Mucosa of stomach (tissue), 1 donor: ENCODE measurements around the gene PITX1.
"Not testable (repeated sequence)": the region's sequence is repeated elsewhere in the genome, so short reads cannot be mapped to it uniquely, and the experiment has no call there.

Experiments used
- H3K27me3 ChIP-seq: one replicate; pipeline ENCODE4 v1.7.0; 2013; ENCODE audit warnings: mild to moderate bottlenecking, low read length; ENCODE audit not compliant: control insufficient read depth, insufficient read depth
- H3K36me3 ChIP-seq: one replicate; pipeline ENCODE4 v1.7.0; 2013; ENCODE audit warnings: low read length; ENCODE audit not compliant: control insufficient read depth, insufficient read depth
- H3K4me1 ChIP-seq: one replicate; pipeline ENCODE4 v1.7.0; 2013; ENCODE audit warnings: mild to moderate bottlenecking, low read length; ENCODE audit not compliant: control insufficient read depth, insufficient read depth
- H3K4me3 ChIP-seq: one replicate; pipeline ENCODE4 v1.7.0; 2013; ENCODE audit warnings: low read length
- H3K9ac ChIP-seq: one replicate; pipeline ENCODE4 v1.7.0; 2013; ENCODE audit warnings: mild to moderate bottlenecking, low read length, moderate library complexity
- H3K9me3 ChIP-seq: one replicate; pipeline ENCODE4 v1.7.0; 2013; ENCODE audit warnings: mild to moderate bottlenecking, low read length, moderate library complexity; ENCODE audit not compliant: control insufficient read depth
- donor health status: Pancreatic carcinoma.

The PITX1 gene

GRCh38 chr5:135008981-135009735 is 24.9 kb downstream of the PITX1 start:
- Histone ChIP-seq H3K4me1 (peaks cover 9% of the 10 kb centered on the region), H3K27me3 (no peaks in the 10 kb centered on the region), H3K36me3 (no peaks in the 10 kb centered on the region), H3K4me3 (no peak overlapping the region), H3K9ac (no peak overlapping the region), H3K9me3 (no peaks in the 10 kb centered on the region)

- no peaks in the 10 kb centered on the region for H3K36me3 ChIP-seq
- H3K4me1 ChIP-seq = peaks cover 3% of the 10 kb centered on the region
- H3K9ac ChIP-seq = no peak overlapping the region
- no peak overlapping the region for H3K4me3 ChIP-seq
- H3K9me3 ChIP-seq = no peaks in the 10 kb centered on the region
- H3K27me3 ChIP-seq = no peaks in the 10 kb centered on the region
Measured at GRCh38 chr5:135008556-135008955, 25.5 kb downstream of the PITX1 start.

- Histone ChIP-seq H3K9ac (no peak overlapping the region), H3K27me3 (no peaks in the 10 kb centered on the region), H3K9me3 (no peaks in the 10 kb centered on the region), H3K4me1 (no peaks in the 10 kb centered on the region), H3K36me3 (no peaks in the 10 kb centered on the region), H3K4me3 (no peak overlapping the region)
Measured at GRCh38 chr5:135007749-135008363, 26.2 kb downstream of the PITX1 start.

GRCh38 chr5:135007305-135007704 is 26.7 kb downstream of the PITX1 start:
- Histone ChIP-seq H3K27me3 (no peaks in the 10 kb centered on the region), H3K9me3 (no peaks in the 10 kb centered on the region), H3K9ac (no peak overlapping the region), H3K36me3 (no peaks in the 10 kb centered on the region), H3K4me1 (no peaks in the 10 kb centered on the region), H3K4me3 (no peak overlapping the region)

GRCh38 chr5:135005076-135005475 is 29.0 kb downstream of the PITX1 start:
- Histone ChIP-seq H3K4me1 (no peaks in the 10 kb centered on the region), H3K36me3 (no peaks in the 10 kb centered on the region), H3K9ac (no peak overlapping the region), H3K4me3 (no peak overlapping the region), H3K9me3 (no peaks in the 10 kb centered on the region), H3K27me3 (no peaks in the 10 kb centered on the region)

GRCh38 chr5:135004376-135004775 is 29.7 kb downstream of the PITX1 start:
- Histone ChIP-seq H3K27me3 (no peaks in the 10 kb centered on the region), H3K9ac (no peak overlapping the region), H3K9me3 (no peaks in the 10 kb centered on the region), H3K4me1 (no peaks in the 10 kb centered on the region), H3K4me3 (no peak overlapping the region), H3K36me3 (no peaks in the 10 kb centered on the region)

- H3K9ac ChIP-seq, H3K4me3 ChIP-seq, H3K36me3 ChIP-seq: not testable (repeated sequence)
Measured at GRCh38 chr5:134998068-134998467, 36.0 kb downstream of the PITX1 start.

GRCh38 chr5:134997015-134997414 is 37.0 kb downstream of the PITX1 start:
- no peaks in the 10 kb centered on the region for H3K36me3 ChIP-seq
- H3K27me3 ChIP-seq = no peaks in the 10 kb centered on the region
- no peak overlapping the region for H3K4me3 ChIP-seq
- no peaks in the 10 kb centered on the region for H3K9me3 ChIP-seq
- H3K4me1 ChIP-seq = no peaks in the 10 kb centered on the region
- H3K9ac ChIP-seq = no peak overlapping the region

More at GRCh38 chr5:134998068-134998467, 36.0 kb downstream of the PITX1 start:
- H3K27me3 ChIP-seq, H3K4me1 ChIP-seq, H3K9me3 ChIP-seq: not testable (repeated sequence)

- H3K4me3 ChIP-seq = no peak overlapping the region
- H3K27me3 ChIP-seq = no peaks in the 10 kb centered on the region
- H3K36me3 ChIP-seq = no peaks in the 10 kb centered on the region
- H3K9me3 ChIP-seq = no peaks in the 10 kb centered on the region
- no peaks in the 10 kb centered on the region for H3K4me1 ChIP-seq
- H3K9ac ChIP-seq = no peak overlapping the region
Measured at GRCh38 chr5:134995850-134996402, 38.1 kb downstream of the PITX1 start.

- H3K4me3 ChIP-seq = no peak overlapping the region
- no peaks in the 10 kb centered on the region for H3K9me3 ChIP-seq
- no peaks in the 10 kb centered on the region for H3K4me1 ChIP-seq
- H3K27me3 ChIP-seq = no peaks in the 10 kb centered on the region
- H3K9ac ChIP-seq = no peak overlapping the region
- H3K36me3 ChIP-seq = no peaks in the 10 kb centered on the region
Measured at GRCh38 chr5:134994560-134995156, 39.4 kb downstream of the PITX1 start.

- H3K27me3 ChIP-seq = no peaks in the 10 kb centered on the region
- no peak overlapping the region for H3K9ac ChIP-seq
- H3K9me3 ChIP-seq = no peaks in the 10 kb centered on the region
- H3K36me3 ChIP-seq = no peaks in the 10 kb centered on the region
- H3K4me3 ChIP-seq = no peak overlapping the region
- H3K4me1 ChIP-seq = no peaks in the 10 kb centered on the region
Measured at GRCh38 chr5:134993161-134993560, 40.9 kb downstream of the PITX1 start.

- Histone ChIP-seq H3K27me3 (no peaks in the 10 kb centered on the region), H3K9me3 (no peaks in the 10 kb centered on the region), H3K4me3 (no peak overlapping the region), H3K36me3 (no peaks in the 10 kb centered on the region), H3K4me1 (no peaks in the 10 kb centered on the region), H3K9ac (no peak overlapping the region)
Measured at GRCh38 chr5:134992148-134992547, 41.9 kb downstream of the PITX1 start.
